OCI-LY7 (cell line): ENCODE measurements around the gene RAB6C.

ENCODE experiments used
- EZH2phosphoT487 ChIP-seq: fragments of 200-600 bp; sonication (generic); IDR thresholded peaks from 2 replicates; pipeline ENCODE4 v1.6.1; 2018; ENCODE audit warnings: low read depth, borderline replicate concordance, mild to moderate bottlenecking, mixed run types, antibody characterized with exemption, low read length, moderate library complexity, mixed read lengths
- TF ChIP-seq, protein P1 (sequence below): fragments of 200-600 bp; sonication (generic); conservative IDR thresholded peaks from 2 replicates; pipeline ENCODE4 v1.5.1; 2014; ENCODE audit warnings: mild to moderate bottlenecking, antibody characterized with exemption, low read length, moderate library complexity, mixed read lengths

DNA sequence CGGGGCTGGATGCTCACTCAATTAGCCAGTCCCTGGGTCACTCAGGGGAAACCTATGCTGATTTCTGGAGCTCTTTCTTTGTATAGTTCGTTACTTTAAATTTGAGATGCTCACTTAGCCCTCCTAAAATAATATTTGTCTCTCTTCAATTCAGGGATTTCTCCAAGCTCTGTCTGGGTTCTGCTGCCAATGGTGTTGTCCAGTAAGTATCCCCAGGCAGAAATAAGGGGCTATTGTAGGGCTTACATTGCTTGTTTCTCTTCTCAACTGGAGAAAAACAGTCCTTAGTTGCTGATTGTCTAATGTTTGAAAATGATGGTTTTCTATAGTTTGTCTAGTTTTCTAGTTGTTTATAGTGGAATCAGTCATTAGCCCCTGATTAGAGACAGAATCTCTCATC, 5.0 kb downstream of the RAB6C start:
- TF ChIP-seq, protein P1, sequence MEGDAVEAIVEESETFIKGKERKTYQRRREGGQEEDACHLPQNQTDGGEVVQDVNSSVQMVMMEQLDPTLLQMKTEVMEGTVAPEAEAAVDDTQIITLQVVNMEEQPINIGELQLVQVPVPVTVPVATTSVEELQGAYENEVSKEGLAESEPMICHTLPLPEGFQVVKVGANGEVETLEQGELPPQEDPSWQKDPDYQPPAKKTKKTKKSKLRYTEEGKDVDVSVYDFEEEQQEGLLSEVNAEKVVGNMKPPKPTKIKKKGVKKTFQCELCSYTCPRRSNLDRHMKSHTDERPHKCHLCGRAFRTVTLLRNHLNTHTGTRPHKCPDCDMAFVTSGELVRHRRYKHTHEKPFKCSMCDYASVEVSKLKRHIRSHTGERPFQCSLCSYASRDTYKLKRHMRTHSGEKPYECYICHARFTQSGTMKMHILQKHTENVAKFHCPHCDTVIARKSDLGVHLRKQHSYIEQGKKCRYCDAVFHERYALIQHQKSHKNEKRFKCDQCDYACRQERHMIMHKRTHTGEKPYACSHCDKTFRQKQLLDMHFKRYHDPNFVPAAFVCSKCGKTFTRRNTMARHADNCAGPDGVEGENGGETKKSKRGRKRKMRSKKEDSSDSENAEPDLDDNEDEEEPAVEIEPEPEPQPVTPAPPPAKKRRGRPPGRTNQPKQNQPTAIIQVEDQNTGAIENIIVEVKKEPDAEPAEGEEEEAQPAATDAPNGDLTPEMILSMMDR = no peak
- TF ChIP-seq EZH2phosphoT487 = no peak
